NCI-H1048 (cell line): ENCODE measurements around the gene SRSF12.
"Not testable (repeated sequence)": the region's sequence is repeated elsewhere in the genome, so short reads cannot be mapped to it uniquely, and the experiment has no call there.

Experiments used
- DNase-seq: peaks from one replicate; lab custom pipeline; 2025; lab: John Stamatoyannopoulos, UW

Gene SRSF12

DNA sequence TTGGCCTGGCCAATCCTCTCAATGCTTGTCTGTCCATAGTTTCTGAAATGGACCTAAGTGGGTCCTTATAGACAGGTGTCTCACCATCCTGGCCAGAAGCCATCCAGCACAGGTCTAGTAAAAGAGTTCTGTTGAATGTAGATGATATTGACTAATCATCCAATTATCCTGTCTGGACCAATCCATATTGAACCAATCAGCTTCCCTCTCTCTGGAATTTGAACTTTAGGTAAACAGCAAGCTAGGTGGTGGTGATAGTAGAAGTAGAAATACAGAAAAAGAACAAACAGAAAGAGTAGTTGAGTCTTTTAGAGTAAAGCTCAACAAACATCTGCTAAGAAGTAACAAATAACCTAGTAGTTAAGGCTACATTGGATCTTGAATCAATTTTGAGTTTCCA, 46.8 kb downstream of the SRSF12 start:
- DNase-seq, result no peak

DNA sequence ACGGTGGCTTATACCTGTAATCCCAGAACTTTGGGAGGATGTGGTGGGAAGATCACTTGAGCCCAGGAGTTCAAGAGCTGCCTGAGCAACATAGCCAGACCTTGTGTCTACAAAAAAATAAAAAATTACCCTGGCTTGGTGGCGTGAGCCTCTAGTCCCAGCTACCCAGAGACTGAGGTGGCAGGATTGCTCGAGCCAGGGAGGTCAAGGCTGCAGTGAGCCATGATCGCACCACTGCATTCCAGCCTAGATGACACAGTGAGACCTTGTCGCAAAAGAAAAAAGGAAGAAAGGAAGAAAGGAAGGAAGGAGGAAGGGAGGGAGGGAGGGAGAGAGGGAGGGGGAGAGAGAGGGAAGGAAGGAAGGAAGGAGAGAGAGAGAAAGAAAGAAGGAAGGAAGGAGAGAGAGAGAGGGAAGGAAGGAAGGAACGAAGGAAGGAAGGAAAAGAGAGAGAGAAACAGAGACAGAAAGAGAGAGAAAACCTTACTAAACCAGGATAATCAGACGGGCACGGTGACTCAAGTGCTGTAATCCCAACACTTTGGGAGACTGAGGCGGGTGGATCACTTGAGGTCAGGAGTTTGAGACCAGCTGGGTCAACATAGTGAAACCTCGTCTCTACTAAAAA, 48.2 kb downstream of the SRSF12 start:
- no peak for DNase-seq

DNA sequence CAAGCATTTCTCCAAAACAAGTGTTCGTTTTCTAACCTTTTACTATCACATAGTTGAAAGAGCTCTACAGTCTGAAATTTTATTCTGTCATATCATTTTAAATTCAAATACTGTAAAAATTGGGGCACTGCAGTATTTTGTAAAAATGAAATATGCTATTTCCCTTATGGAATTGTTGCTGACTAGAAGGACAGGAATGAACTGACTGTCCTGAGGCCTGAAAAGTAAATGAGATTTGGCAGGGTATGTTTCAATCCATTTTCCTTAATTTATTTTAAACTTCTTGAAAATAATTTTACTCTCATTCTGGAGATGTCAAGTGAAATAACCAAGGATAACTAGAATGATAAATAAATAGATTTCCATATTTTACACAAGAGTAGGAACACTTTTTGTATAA, 49.2 kb downstream of the SRSF12 start:
- no peak for DNase-seq

DNA sequence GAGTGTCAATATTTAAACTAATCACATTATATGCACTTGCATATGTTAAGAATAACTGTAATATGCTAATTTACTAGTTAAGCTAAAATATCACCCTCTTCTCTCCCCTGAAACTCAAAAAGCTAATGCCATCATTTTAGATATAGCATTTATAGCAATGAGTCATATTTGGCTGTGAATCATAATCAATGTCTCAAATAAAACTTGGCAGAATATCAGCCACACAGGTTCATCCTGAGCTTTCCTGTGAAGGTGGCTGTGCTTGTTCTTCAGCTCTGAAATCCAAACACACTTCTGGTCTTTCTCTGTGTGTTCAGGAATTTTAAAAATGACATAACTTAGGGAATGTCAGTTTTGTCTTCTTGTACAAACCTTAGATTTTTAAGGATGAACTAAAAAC, 50.1 kb downstream of the SRSF12 start:
- DNase-seq, result no peak

DNA sequence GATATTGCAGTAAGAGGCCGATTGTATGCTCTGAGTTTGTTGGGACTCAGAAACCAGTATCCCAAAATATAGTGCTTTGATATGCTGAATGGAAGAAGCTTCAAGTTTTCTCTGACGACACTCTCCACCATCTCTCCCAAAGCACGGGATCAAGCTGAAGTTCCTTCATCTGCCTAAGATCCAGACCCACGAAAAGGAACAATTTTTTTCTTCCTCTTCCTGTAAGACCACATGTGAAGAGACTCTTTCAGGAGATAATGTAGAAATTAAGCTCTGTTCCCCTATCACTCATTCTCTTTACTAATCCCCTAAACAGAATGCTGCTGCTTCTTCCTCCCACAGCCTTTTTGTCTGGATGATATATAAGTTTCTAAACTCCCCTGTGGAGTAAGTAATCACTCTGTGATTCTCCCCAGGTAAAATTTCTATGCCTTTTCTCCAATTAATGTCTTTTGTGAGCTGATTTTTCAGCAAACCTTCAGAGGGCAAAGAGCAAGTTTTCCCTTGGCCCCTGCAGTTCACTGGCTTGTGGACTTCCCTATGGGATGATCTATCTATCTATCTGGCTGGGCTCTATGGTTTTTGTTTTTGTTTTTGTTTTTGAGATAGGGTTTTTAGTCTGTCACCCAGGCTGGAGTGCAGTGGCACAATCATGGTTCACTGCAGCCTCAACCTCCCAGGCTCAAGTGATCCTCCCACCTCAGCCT, 50.8 kb downstream of the SRSF12 start:
- no peak for DNase-seq

DNA sequence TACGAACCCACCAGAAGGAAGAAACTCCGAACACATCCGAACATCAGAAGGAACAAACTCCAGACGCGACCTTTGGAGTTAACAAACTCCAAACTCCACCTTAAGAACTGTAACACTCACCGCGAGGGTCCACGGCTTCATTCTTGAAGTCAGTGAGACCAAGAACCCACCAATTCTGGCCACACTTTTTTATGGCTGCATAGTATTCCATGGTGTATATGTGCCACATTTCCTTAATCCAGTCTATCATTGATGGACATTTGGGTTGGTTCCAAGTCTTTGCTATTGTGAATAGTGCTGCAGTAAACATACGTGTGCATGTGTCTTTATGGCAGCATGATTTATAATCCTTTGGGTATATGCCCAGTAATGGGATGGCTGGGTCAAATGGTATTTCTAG, 51.8 kb downstream of the SRSF12 start:
- not testable (repeated sequence) for DNase-seq

DNA sequence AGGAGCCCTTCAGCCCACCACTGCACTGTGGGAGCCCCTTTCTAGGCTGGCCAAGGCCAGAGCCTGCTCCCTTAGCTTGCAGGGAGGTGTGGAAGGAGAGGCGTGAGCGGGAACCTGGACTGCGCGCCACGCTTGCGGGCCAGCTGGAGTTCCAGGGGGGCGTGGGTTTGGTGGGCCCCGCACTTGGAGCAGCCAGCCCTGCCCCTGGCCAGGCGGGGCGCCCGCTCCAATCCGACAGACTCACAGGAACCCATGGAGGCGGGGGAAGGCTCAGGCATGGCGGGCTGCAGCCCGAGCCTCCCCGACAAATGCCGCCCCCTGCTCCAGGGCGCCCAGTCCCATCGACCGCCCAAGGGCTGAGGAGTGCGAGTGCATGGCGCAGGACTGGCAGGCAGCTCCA, 52.9 kb downstream of the SRSF12 start:
- not testable (repeated sequence) for DNase-seq

DNA sequence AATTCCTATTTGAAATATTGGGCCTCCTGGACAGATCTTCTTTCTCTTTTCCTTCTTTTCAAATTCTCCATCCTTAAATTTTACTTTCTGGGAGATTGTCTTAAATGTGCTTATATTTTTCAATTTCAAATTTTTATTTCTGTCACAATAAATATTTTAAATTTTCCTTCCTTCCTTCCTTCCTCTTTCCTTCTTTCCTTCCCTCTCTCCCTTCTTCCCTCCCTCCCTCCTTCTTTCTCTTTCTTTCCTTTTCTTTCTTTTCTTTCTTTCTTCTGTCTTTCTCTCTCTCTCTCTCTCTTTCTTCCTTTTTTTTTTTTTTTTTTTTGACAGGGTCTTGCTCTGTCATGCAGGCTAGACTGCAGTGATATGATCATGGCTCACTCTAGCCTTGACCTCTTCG, 54.0 kb downstream of the SRSF12 start:
- DNase-seq, result no peak

DNA sequence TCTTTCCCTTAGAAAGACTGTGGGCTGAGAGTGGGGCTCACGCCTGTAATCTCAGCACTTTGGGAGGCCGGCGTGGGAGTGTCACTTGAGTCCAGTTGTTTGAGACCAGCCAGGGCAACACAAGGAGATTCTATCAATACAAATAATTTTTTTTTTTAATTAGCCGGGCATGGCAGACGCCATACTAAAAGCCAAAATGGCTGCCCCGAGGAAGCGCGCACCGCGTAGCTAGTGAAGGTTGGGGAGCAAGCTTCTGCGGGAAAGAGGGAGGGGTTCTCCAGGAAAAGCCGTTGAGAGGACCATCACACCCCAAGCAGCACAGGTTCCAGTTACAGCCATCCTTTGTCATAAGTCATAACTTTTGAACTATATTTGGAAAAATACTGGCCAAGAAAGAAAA, 58.6 kb downstream of the SRSF12 start:
- no peak for DNase-seq

DNA sequence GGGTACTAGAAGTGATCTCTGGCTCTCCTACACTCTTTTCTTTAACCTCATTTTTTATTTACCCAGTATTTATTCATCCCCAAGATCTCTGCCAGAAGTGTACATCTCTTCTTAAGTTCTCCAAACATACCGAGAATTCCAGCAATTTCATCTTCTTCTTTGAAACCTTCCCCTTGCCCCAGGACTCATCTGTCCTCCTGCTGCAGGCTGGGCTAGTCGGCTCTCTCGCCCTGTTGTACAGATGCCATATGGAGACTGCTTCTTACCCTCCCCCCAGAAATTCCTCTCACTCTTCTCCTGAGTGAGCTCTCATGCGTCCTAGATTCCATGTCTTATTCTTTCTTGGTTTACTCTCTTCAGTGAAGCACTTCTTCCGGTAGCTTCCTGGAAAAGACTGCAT, 59.2 kb downstream of the SRSF12 start:
- DNase-seq, result no peak

DNA sequence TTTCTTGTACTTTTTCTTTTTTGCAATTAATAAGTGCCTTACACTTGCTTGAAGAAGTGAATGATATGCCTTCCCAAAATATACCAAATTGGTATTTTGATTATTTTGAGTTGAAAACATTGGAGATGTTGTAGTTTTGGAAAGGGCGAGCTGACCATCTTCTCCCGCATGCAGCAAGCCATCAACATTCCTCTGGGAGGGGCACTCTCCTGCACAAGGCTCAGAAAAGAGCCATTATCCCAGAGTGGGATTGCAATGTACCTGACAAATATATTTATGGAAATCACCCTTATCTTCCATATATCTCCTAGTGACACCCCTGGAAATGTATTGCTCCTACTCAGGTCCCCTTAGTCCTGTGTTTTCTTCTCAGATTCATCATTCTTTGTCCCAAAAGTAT, 60.1 kb downstream of the SRSF12 start:
- no peak for DNase-seq

DNA sequence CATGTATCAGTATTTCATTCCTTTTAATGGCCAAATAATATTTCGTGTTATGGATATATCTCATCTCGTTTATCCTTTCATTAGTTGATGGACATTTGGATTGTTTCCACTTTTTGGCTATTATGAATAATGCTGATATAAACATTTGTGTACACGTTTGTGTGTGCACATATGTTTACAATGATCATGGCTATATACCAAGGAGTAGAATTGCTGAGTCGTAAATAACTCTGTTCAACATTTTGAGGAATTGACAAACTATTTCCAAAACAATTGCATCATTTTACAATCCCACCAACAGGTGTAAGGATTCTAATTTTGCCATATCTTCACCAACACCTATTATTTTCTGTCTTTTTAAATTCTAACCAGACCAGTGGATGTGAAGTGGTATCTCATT, 63.7 kb downstream of the SRSF12 start:
- no peak for DNase-seq

DNA sequence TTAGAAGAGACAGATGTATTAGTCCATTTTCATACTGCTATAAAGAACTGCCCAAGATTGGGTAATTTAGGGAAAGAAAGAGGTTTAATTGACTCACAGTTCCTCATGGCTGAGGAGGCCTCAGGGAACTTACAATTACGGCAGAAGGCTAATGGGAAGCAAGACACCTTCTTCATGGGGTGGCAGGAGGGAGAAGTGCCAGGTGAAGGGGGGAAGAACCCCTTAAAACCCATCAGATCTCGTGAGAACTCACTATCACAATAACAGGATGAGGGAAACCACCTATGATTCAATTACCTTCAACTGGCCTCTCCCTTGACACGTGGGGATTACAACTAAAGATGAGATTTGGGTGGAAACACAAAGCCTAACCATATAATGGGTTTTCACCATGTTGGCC, 66.2 kb downstream of the SRSF12 start:
- no peak for DNase-seq

DNA sequence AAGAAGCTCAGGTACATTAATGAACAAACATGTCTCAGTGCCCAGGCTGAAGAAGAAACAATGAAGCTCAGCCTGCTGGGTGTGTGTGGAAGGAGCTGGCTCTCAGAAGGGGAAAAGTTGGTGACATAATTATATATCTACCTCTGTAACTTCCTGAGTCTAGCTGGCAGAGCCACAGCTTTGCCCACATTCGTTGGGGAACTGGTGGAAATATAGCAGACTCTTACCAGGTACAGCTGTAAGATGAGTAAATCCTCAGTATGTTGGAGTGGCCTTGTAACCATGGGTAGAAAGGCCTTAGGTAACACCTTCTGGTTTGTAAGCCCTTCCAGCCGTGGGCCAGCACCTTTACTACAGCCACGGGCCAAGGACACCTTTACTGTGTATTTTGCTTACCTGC, 67.2 kb downstream of the SRSF12 start:
- DNase-seq, result no peak

DNA sequence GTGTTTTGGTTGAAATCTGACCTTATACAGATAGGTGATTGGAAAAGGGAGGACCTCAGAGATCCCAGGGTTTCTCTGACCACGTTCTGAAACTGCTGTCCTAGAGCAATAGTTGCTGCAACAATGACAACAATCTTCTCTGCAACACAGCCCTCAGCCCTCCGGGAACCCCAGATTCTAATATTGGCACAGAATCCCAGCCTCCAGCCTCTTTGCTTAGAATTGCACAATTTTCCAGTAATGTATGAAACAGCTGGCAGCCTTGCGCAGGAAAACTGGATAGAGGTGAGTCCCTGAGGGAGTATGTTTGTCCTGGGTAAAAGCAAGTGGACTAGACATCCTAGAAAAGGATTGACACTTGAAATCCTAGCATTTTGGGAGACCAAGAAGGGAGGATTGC, 67.7 kb downstream of the SRSF12 start:
- DNase-seq, result no peak

DNA sequence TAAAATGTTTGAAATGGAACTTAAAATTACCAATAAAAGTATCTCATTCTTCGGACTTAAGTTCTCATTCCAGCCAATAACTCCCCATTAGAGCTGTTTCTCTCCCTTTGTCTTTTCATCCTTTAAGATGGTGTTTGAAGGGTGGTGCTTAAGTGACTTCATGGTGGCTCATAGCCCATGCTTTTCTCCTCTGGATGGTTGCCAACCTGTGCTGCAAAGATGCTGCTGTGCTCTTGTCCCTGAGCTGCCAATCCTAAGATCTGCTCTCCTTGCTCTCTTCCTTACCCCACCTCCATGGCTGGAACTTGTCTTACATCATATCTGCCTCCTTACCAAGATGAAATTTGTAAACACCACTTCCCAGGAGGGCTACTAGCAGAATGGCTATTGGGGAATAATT, 68.9 kb downstream of the SRSF12 start:
- no peak for DNase-seq

DNA sequence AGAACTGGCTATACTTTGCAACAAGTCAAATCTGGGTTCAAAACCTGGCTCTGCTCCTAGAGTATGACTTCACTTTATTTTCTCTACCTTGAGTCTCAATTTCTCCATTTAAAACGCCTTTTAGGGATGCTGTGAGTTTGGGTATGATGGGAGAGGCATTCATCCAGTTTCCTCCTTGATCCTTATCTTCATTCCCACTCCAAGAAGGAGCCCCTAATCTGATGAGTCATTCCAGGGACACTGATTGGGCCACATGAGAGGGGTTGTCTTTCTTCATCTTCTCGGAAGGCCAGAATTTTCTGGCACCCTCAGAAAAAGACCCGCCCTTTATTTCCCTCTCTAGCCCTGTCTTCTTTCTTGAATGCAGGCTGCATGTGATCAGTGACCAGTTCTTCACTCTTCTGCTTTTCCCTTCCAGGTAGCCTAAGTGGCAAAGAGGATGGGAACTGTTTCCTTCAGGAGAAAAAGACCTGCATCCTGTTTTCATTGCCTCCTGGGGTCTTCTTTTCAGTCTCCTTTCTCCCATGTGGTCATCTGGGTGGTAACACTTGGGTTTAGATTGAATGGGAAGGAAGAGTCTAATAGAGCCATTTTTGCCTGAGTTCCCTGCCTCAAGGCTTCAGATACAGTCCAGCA, 69.5 kb downstream of the SRSF12 start:
- no peak for DNase-seq

DNA sequence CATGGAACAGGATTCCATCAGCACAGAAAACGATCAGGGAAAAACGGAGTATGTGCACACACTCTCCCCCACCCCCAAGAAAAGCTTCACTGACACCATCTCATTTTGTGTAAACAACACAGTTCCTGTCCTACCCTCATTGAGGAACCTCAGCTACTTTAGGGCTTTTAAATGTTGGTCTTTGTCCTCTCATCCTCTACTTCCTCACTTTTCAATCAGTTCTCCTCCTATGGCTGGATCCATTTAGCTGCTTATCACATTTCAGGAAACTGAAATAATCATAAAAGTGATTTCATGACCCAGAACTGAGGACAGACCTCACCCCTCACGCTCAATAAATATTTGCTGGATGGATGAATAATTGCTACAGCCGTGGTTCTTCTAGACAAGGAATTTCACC, 70.4 kb downstream of the SRSF12 start:
- DNase-seq, result no peak
